Hepatocyte (in vitro differentiated cells): ENCODE results near the gene C1QTNF3.
"Not testable (repeated sequence)": the region's sequence is repeated elsewhere in the genome, so short reads cannot be mapped to it uniquely, and the experiment has no call there.

Experiments
- EZH2 ChIP-seq: fragments of 200-600 bp; sonication (generic); IDR thresholded peaks from 2 replicates; pipeline ENCODE4 v1.6.1; 2016; ENCODE audit warnings: antibody characterized with exemption, mild to moderate bottlenecking, borderline replicate concordance
- EZH2phosphoT487 ChIP-seq: fragments of 200-600 bp; sonication (generic); IDR thresholded peaks from one replicate; pipeline ENCODE4 v1.6.1; 2018; ENCODE audit warnings: antibody characterized with exemption, mild to moderate bottlenecking, low read depth, moderate library complexity; ENCODE audit not compliant: unreplicated experiment, severe bottlenecking
- TF ChIP-seq, protein P1 (sequence below): fragments of 200-600 bp; sonication (generic); IDR thresholded peaks from 2 replicates; pipeline ENCODE4 v1.5.1; 2016; ENCODE audit warnings: antibody characterized with exemption, mild to moderate bottlenecking; ENCODE audit not compliant: poor library complexity

DNA sequence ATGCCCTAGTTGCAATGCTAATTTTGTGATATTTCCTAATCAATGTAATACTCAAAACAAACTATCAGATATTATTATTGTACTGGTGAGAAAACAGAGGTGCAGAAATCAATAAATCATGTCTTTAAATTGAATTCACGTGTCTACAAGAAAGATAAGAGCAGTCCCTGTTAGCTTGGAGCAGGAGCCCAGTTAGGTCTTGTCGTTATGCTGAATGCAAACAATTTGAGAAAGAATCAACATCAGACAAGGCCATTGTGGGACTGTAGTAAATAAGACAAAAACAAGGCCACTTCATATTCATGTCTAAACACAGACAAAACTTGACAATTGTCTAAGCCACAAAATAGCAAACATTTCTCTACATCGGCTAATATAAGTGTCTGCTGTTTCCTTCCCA lies 31.1 kb upstream of the C1QTNF3 start:
- not testable (repeated sequence) for TF ChIP-seq EZH2, EZH2phosphoT487
- TF ChIP-seq, protein P1, sequence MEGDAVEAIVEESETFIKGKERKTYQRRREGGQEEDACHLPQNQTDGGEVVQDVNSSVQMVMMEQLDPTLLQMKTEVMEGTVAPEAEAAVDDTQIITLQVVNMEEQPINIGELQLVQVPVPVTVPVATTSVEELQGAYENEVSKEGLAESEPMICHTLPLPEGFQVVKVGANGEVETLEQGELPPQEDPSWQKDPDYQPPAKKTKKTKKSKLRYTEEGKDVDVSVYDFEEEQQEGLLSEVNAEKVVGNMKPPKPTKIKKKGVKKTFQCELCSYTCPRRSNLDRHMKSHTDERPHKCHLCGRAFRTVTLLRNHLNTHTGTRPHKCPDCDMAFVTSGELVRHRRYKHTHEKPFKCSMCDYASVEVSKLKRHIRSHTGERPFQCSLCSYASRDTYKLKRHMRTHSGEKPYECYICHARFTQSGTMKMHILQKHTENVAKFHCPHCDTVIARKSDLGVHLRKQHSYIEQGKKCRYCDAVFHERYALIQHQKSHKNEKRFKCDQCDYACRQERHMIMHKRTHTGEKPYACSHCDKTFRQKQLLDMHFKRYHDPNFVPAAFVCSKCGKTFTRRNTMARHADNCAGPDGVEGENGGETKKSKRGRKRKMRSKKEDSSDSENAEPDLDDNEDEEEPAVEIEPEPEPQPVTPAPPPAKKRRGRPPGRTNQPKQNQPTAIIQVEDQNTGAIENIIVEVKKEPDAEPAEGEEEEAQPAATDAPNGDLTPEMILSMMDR = not testable (repeated sequence)
